Measurements from ENCODE around the gene FZD10. TPM values are rescaled to one million over a fixed set of nuclear protein-coding genes. Genes with fewer than 3 reads are reported as not detected.

Gene FZD10
- total and polyA plus RNA-seq, 2 experiments from 2014 or later = 0.11 to 0.45 TPM

GRCh38 chr12:130146176-130146931, 15.9 kb upstream of the FZD10 start:
- Mint-ChIP-seq H3K9me3 (peaks cover 98% of the 10 kb centered on the region; the same call in 2 of the 3 replicates), H3K4me3 (no peak overlapping the region), H3K36me3 (ENCODE audit: low read depth) (peaks cover 56% of the 10 kb centered on the region), H3K27ac (no peak overlapping the region), H3K4me1 (no peaks in the 10 kb centered on the region), H3K27me3 (ENCODE audit: insufficient read depth, low read depth, poor library complexity) (peaks cover 9% of the 10 kb centered on the region)
- ATAC-seq (no peak), DNase-seq (ENCODE audit: low spot score) (no peak)
- no peak overlapping the region for H2AFZ ChIP-seq
- H3K36me3 ChIP-seq (ENCODE audit: insufficient read depth) = no peaks in the 10 kb centered on the region; the same call in 1 of the 2 replicates
- no peaks in the 10 kb centered on the region for H3F3A ChIP-seq (replicated peaks; ENCODE audit: low read depth)
- no peak overlapping the region for H3K4me2 ChIP-seq
- no peaks in the 10 kb centered on the region for H4K20me1 ChIP-seq (replicated peaks; ENCODE audit: insufficient read depth)
- no peak for TF ChIP-seq NANOG (IDR thresholded peaks at IDR 0.05; ENCODE audit: borderline replicate concordance)
- TF ChIP-seq CTCF (conservative IDR thresholded peaks at IDR 0.05; ENCODE audit: low read depth in 2 of 2) = no peak
- no peak for TF ChIP-seq EZH2phosphoT487 (IDR thresholded peaks at IDR 0.05; ENCODE audit: unreplicated experiment)
- no peak for TF ChIP-seq ETS1 (IDR thresholded peaks at IDR 0.05)
- no peak for TF ChIP-seq ZNF114 (CRISPR knock-in tag; IDR thresholded peaks at IDR 0.05)
- TF ChIP-seq REST (IDR thresholded peaks at IDR 0.05; ENCODE audit: unreplicated experiment) = no peak
- no peaks in the 10 kb centered on the region for H3K9me2 ChIP-seq (ENCODE audit: insufficient read depth)
- H3K79me2 ChIP-seq (replicated peaks; ENCODE audit: insufficient read depth) = no peaks in the 10 kb centered on the region
- H3K27me3 ChIP-seq (ENCODE audit: insufficient read depth) = peaks cover 6% of the 10 kb centered on the region; the same call in 1 of the 2 replicates
- no peaks in the 10 kb centered on the region for H3K4me1 ChIP-seq (ENCODE audit: insufficient read depth)
- no peak overlapping the region for H3K27ac ChIP-seq (ENCODE audit: low read depth)
- no peak overlapping the region for H3K4me3 ChIP-seq

Measured in GM23338 (cell line).